HUDEP-2 (cell line): ENCODE data around the gene TRIM6.
"Not testable (repeated sequence)": the region's sequence is repeated elsewhere in the genome, so short reads cannot be mapped to it uniquely, and the experiment has no call there.

Experiments
- DNase-seq, 76 experiments: peaks; one replicate each; lab custom pipeline; 2025; ENCODE audit not compliant: unreplicated experiment in 76 of 76; lab: John Stamatoyannopoulos, UW

Gene TRIM6

DNA sequence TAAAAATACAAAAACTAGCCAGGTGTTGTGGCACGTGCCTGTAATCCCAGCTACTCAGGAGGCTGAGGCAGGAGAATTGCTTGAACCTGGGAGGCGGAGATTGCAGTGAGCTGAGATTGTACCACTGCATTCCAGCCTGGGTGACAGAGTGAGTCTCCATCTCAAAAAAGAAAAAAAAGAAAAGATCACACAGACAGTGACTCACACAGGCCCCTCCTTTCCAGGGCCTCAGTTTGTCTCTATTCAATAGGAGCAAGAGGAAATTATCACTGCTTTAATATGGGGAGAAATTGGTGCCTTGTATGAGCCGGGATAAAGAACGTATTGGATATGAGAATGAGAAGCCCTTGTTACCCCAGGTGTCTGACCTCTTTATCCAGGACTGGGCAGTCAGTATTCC is 6.4 kb downstream of the TRIM6 start:
- DNase-seq: peak in 1 of 76 experiments; percentile 2

DNA sequence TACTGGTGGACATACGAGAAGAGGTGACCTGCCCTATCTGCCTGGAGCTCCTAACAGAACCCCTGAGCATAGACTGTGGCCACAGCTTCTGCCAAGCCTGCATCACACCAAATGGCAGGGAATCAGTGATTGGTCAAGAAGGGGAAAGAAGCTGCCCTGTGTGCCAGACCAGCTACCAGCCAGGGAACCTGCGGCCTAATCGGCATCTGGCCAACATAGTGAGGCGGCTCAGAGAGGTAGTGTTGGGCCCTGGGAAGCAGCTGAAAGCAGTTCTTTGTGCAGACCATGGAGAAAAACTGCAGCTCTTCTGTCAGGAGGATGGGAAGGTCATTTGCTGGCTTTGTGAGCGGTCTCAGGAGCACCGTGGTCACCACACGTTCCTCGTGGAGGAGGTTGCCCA is 6.9 kb downstream of the TRIM6 start:
- no peak for DNase-seq

DNA sequence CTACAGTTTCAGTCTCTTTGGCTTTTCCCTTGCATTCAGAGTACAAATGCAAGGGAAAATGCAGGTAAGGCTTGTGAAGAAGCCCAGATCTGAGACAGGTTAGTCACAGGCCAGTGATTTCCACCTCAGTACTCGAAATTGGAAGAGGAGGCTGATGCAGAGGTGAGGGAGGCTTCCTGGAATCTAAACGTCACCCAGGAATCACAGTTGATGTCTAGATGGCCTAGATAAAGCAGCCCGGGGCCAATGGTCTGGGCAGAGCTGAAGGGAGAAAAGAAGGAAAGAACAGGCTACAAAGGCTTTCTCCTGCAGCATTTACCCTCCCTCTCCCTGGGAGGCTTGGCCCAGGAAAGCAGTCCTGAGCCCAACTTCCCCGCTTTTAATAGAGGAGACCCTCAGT is 8.5 kb downstream of the TRIM6 start:
- no peak for DNase-seq

DNA sequence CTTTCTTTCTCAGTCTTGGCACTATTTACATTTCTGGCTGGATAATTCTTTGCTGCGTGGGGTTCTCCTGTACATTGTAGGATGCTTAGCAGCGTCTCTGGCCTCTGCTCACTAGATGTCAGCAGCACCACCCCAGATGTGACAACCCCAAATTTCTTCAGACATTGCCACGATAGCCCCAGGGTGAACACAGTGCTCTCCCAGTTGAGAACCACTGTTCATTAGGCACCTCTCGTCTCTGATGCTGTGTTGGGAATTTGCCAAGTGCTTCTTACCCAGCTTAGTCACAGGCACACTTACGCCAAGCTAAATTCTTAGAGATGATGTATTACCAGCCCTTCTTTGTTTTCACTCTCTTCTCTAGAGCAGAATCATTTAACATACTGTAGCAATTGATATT is 9.4 kb downstream of the TRIM6 start:
- DNase-seq: no peak

DNA sequence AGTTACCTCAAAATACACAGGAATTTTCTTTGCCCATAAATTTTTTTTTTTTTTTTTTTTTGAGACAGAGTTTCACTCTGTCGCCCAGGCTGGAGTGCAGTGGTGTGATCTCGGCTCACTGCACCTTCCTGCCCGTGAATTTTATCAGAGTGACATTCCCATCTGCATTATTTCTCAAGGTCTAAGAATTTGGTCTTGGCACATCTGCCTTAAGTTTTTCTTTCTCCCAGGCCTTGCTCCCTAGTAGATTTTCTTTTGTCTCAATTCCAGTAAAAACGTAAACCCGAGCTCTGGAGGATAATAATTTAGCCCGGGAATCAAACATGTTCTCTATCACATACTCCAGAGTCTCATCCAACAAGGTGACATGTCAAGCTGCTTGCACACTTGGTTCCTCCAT is 12.4 kb downstream of the TRIM6 start:
- DNase-seq: no peak

DNA sequence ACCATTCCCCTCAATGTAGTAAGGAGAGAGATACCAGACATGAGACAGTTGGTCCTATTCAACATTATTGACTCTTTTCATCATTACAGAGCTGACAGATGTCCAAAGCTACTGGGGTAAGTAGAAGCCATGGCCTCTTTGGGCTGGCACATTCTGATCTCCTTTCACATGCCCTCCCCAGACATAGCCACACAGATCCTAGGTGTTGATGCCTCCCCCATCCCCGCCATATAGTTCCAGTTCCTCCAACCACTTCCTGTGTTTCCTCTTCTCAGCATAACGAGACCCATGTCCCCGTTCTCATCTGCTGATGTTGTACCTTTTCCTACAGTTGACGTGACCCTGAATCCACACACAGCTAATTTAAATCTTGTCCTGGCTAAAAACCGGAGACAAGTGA is 14.0 kb downstream of the TRIM6 start:
- no peak for DNase-seq

DNA sequence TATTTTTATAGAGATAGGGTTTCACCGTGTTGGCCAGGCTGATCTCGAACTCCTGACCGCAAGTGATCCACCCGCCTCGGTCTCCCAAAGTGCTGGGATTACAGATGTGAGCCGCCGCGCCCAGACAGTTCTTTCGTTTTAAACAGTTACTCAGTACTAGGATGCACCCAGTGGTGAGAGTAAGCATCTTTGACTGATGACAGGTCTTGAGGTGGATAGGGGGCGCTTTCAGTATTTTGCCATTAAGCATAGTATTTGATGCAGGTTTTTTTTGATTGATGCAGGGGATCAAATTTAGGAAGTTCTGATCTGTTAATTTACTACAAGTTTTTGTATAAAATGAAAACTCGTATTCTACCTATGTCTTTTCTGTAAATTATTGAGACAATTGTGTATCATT is 15.2 kb downstream of the TRIM6 start:
- DNase-seq: peak in 1 of 76 experiments; percentile 3

DNA sequence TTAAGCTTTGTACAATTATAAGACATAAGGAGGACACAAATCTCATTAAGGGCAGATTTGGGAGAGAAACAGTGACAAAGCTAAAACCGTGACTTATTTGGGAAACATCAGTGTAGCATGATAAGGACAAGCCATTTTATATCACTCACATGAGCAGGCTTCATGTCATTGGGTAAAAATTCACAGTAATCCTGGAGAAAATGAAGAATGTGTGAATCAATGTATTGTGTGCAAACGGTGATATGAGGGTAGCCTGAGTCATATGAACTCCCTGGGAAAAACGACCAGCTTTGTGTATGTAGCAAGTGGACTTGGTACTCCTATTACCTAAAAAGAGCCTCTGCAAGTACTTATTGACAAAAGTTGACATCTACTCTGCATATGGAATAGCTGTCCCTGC is 22.4 kb downstream of the TRIM6 start:
- no peak for DNase-seq

DNA sequence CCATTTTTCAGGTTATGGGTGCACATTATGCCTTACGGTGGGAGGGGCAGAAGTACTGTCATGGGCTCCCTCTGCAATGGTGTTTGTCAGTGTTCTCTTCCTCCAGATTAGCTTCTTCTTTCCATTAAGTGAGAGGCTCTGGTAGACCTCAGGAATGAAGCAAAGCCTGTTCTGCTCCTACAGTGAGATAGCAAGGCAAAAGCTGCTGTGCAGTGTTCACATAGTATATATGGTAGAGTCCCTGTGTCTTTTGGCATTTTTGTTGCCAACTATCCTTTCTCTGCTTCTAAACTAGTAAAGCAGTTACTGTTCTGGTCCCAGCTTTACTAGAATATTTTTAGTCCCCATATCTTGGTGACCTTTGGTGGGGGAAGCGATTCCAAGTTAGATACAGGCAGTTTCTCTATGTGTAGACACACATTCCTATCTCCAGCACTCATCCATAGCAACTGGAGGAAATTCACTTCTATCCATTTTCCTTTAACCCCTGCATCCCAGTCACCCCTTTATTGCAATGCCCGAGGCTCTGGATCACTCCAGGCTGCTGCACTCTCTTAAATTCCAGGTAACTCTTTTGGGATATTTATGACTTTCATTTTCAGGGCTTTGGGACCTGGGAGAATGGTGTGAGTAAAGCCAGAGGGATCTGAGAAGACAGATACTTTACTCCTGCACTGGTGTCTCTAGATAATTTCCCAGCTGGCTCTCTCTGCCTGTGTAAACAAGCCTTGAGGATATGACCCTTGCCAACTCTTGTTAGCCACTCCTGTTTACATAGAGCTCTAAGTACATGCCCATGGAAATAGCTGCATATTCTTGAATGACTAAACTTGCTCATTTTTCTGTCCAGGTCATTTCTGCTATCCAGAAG is 24.4 kb downstream of the TRIM6 start:
- DNase-seq: no peak

DNA sequence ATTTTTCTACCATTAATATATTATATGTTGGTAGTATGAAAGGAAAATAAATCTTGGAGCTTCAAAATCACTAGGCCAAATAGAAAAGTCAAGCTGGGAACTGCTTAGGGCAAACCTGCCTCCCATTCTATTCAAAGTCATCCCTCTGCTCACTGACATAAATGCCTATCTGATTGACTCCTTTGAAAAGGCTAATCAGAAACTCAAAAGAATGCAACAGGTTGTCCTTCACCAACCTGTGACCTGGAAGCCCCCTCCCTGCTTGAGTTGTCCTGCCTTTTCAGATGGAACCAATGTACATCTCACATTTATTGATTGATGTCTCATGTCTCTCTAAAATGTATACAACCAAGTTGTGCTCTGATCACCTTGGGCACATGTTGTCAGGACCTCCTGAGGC is 25.1 kb downstream of the TRIM6 start:
- no peak for DNase-seq

DNA sequence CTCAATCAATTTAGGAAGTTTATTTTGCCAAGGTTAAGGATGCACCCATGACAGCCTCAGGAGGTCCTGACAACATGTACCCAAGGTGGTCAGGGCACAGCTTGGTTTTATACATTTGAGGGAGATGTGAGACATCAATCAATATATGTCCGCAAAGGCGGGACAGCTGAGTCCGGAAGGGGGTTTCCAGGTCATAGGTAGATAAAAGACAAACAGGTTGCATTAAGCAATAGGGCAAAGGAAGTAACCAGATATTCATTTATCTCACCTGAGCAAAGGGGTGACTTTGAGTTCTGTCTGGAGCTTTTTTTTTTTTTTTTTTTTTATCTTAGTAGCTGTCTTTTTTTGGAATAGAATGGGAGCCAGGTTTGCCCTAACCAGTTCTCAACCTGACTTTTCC is 26.4 kb downstream of the TRIM6 start:
- no peak for DNase-seq

DNA sequence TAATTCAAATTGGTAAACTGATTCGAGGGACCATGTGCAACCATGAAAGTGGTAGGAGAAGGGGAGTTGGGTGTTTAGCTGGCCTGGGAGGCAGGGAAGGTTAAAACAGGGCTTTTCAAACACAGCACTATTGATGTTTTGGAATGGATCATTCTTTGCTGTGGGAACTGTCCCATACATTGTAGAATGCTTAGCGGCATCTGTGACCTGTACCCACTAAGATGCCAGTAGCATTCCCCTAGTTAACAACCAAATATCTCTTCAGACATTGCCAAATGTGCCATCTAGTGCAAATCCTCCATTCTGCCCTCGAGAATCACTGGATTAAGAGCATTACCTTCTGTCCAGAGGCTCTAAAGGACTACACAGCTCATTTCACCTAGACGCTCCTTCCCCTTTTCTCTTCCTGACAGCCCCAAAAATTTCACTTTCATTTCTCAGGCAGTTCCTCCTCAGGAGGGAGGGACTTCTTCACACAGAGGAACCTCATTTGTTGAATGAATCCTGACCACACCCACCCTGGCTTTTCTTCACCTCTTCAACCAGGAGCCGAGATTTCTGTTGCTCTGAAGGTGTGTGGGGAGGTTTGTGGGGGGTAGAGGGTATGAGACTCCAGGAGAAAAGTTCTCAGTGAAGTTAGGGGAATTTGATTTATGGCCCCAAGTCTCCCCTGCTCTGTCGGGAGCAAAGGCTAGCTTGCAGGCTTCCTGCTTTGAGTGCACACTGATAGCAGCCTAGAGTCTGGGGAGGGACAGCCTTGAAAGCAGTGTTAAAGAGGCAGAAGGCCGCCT is 28.2 kb downstream of the TRIM6 start, which contains the start of gene TRIM34:
TRIM34 (plus strand) TSS at position 513 of the 791 bp plus-strand sequence. CDS start 7,331 bp downstream, outside the sequence.
- DNase-seq: peak in 18 of 76 experiments; percentile 2 to 43 (median 12)

DNA sequence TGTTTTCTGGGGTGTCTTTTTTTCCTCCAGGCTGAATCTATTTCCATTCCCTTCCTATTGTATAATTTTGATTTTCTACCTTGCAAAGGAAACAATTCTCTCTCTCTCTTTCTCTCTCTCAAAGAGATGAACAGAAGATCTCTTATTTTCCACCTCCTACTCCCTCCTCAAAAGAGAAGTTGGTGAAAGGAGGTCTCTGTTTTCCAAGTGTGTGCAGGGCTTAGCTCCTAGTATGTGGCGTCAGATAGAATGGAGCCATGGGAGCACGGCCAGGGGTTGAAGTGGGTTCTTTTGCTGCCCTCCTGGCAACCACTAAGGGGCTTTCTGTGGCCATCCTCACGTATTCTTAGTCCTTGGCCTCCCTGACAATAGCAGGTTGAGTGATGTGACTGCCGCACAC is 28.8 kb downstream of the TRIM6 start:
- no peak for DNase-seq

DNA sequence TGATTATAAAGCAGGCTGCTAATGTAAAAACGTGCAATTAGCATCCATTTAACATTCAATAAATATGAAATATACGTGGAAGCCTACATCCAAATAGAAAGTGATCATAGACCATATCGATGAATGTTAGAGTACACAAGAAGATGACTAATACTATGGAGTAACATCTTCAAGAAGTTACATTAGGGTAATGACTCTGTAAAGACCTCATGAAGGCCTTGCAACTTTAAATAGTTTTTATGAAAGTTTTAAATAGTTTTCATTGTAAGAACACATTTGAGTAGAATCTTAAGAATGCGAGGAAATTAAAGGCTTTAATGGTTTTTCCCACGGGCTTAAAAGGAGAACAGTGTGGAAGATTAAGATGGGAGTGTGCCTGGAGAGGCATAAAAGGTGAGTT is 29.8 kb downstream of the TRIM6 start:
- DNase-seq: no peak

DNA sequence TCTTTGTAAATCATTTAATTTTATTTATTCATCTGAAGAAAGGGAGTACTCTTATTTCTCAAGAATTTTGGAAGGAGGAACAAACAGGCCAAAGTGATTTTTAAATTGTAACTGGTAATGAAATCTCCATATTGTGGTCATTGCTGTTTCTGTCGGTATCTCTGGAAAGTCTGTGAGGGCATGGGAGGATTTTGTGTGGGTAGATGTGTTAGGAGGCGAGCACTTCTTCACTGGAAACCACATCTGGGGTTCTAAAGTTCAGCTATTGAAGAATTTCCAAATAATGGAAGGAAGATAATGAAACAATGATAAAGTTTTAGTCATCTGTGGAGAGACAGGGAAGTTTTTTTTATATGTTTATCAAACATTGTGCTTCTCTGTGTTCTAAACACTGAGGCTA is 35.0 kb downstream of the TRIM6 start:
- no peak for DNase-seq

DNA sequence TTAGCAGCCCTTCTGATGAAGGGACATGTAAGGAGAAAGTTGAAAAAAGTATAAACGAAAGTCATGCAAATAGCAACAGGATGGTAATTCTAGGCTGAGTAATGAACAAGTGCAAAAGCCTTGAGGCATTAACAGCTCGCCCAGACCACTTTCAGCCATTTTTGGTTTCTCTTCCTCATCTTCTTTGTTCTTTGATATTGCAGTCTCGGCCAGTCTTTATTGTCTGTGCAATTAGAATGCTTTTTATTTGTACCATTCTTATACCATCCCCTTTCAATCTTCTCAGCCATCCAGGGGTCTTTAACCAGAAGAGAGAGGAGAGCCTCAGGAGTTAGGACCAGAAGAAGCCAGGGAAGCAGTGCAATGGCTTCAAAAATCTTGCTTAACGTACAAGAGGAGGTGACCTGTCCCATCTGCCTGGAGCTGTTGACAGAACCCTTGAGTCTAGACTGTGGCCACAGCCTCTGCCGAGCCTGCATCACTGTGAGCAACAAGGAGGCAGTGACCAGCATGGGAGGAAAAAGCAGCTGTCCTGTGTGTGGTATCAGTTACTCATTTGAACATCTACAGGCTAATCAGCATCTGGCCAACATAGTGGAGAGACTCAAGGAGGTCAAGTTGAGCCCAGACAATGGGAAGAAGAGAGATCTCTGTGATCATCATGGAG is 35.7 kb downstream of the TRIM6 start:
- DNase-seq: no peak

DNA sequence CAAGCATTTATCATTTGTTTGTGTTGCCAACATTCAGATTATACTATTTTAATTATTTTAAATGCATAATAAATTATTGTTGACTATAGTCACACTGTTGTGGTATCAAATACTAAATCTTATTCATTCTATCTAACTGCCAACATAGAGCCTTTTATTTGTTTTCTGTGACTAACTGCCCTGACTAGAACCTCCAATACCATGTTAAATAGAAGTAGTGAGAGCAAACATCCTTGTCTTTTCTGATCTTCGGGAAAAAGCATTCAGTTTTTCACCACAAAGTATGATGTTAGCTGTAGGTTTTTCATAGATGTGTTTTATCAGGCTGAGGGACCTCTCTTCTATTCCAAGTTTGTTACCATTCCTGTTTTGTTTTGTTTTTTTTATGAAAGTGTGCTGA is 43.5 kb downstream of the TRIM6 start:
- no peak for DNase-seq

DNA sequence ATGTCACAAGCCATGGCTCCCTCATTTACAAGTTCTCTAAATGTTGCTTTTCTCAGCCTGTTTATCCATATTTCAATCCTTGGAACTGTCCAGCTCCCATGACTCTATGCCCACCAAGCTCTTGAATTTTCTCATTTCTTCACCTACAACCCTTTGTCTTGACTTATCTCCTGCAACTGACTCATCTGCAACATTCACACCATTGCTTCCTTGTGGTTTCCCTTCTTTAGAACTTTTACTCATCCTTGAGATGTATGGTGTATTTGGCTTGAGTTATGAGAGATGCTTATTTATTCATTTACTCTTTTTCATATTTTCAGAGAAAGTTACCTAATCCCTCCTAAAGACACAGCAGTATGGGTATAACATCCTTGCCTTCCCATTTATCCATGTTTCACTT is 47.1 kb downstream of the TRIM6 start:
- DNase-seq: no peak

DNA sequence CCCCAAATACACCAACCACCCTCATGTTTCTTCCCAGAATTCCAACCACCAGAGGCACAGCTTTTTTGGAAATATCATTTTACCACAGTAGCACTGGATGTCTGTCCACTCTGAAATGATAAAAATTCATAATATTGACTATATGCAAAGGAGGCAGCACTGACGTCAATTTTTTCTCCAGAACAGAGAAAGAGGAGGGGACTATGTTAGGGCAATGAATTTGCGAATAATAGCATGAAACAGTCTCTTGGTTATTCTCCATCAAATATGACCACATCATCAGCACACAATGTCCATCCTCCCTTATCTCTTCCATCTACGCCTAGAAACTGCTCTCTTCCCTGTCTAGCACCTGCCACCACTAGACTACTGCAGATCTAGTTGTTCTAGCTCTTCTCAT is 49.7 kb downstream of the TRIM6 start:
- DNase-seq: no peak

DNA sequence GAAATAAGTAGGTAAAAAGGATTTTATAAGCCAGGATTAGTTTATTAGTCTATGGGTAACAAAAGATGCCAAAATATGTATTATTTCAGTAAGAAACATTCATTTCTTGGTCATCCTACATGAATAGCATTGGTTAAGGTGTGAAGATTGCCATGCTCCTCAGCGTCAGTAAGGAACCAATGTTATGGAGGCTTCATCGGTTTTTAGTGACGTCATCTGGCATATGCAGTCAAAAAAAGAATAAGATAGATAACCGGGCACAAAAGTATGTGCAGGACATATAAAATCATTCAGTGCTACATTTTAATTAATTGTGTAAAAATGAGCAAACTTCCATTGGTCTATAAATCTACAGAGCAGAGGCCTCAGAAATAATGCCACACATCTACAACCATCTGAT is 59.0 kb downstream of the TRIM6 start:
- no peak for DNase-seq

DNA sequence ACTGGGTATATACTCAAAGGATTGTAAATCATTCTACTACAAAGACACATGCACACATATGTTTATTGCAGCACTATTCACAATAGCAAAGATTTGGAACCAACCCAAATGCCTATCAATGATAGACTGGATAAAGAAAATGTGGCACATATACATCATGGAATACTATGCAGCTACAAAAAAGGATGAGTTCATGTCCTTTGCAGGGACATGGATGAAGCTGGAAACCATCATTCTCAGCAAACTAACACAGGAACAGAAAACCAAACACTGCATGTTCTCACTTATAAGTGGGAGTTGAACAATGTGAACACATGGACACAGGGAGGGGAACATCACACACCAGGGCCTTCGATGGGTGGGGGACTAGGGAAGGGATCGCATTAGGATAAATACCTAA is 60.5 kb downstream of the TRIM6 start:
- not testable (repeated sequence) for DNase-seq
